Mesenteric fat pad (tissue), 1 donor: ENCODE measurements around the gene HSFX2. TPM values are rescaled to one million over a fixed set of nuclear protein-coding genes. Genes with fewer than 3 reads are reported as not detected.
"Not testable (repeated sequence)": the region's sequence is repeated elsewhere in the genome, so short reads cannot be mapped to it uniquely, and the experiment has no call there.

Source experiments
- DNase-seq: peaks from one replicate; pipeline ENCODE4 v3.0.0-alpha.2; 2020; ENCODE audit warnings: low spot score
- total RNA-seq: library from RNA; stranded (reverse); fragmentation: NEBNext Ultra II Directional; extraction: Animal tissue kit (Norgen Biotek cat#: 25700); gene quantifications from one replicate; pipeline ENCODE4 v1.2.1, GENCODE V29; 2021
- donor health status: DM: yes; HTN: yes; CAD: no.

The HSFX2 gene
- total RNA-seq, 1 donor from 2014 or later = not detected

- DNase-seq = not testable (repeated sequence)
Measured at GRCh38 chrX:149595943-149596342, 829 bp upstream of the HSFX2 start.

DNA sequence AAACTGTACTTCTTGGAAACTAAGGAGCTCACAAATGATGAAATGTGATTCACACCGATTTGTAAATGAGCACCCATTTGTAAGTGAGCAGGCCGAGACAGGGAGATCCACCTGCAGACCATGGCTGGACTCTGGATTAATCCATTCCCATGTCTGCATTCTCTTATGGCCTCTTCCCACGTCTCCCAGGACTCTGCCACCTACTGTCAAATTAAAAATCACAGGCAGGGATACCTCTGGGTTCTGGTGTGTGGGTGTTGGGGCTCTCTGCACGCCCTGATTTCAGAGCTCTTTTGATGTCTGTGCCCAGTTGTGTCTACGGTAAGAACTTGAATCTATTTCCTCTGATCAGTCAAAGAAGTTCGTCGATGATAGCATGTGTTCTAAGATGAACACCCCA, 4.1 kb downstream of the HSFX2 start:
- not testable (repeated sequence) for DNase-seq

GRCh38 chrX:149587359-149587758, 7.8 kb downstream of the HSFX2 start, which contains the start of gene MAGEA9B:
Gene MAGEA9B, minus strand, starts transcription at chrX:149587459. Its CDS starts 4,280 bp downstream, at chrX:149583179.
- not testable (repeated sequence) for DNase-seq

- not testable (repeated sequence) for DNase-seq
Measured at GRCh38 chrX:149585631-149586030, 9.5 kb downstream of the HSFX2 start.

GRCh38 chrX:149573456-149573855, 21.7 kb downstream of the HSFX2 start:
- DNase-seq = not testable (repeated sequence)

DNA sequence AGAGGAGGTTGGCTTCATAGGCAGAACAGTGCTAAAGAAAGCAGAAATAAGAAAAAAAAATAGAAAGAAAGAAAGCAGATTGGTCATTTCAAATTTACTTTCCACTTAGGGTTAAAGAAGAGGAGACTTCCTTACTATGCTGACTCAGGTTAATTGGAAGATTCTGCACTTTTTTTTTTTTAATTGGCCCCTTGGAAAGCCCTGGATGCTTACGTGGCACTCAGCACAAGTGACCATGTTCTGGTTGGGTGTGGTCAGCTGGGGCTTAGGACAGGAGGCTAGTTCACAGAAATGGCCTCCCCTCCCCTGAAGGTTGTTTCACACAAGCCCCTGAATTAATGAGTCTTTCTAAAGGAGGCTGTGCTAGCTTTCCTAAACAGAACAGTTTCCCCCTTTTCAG, 22.4 kb downstream of the HSFX2 start:
- no peak for DNase-seq

DNA sequence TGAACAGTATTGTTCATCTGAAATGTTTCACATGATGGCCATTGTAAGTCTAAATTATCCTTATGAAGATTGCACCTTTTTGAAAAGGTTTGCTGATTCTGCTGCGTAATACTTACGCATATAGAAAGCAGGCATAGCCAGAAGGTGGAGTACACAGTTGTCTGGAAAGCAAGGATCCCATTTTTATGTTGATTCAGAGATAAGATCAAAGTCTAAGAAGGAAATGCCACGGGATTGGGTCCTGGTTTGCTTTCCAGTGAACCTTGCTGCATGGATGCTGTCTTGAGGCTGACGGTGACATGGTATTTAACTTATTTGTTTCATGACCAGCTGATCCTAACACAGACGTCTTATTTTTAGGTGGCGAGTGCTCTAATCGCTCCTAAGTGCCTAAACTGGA, 23.3 kb downstream of the HSFX2 start:
- DNase-seq = no peak

- no peak for DNase-seq
Measured at GRCh38 chrX:149570668-149571067, 24.4 kb downstream of the HSFX2 start.

- no peak for DNase-seq
Measured at GRCh38 chrX:149569770-149570169, 25.3 kb downstream of the HSFX2 start.

DNA sequence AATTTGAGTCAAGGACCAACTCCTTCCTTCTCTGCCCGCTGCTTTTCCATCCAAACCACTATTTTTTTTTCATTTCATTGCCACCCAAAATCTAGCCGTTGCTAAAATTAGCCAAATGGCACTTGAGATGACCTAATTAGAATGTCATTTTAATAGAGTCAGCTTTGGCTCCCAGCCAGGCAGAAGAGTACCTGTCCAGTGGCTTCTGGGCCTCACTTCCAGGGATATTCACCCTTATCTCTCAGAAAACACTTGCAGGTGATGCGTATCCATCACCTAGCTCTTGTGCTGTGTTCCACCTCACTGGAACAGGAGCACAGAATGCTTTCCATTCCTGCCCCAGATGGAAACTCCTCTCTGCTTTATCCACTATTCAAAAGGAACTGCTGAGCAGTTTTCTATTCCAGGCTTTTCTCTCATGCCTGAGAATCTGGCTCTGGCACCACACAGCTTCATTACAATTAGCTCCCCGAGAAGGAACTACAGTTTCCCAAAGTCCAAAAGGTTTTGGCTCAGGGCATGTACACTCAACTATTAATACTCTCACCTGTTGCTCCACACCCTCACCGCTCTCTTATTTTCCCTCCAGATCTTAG, 26.3 kb downstream of the HSFX2 start:
- no peak for DNase-seq

DNA sequence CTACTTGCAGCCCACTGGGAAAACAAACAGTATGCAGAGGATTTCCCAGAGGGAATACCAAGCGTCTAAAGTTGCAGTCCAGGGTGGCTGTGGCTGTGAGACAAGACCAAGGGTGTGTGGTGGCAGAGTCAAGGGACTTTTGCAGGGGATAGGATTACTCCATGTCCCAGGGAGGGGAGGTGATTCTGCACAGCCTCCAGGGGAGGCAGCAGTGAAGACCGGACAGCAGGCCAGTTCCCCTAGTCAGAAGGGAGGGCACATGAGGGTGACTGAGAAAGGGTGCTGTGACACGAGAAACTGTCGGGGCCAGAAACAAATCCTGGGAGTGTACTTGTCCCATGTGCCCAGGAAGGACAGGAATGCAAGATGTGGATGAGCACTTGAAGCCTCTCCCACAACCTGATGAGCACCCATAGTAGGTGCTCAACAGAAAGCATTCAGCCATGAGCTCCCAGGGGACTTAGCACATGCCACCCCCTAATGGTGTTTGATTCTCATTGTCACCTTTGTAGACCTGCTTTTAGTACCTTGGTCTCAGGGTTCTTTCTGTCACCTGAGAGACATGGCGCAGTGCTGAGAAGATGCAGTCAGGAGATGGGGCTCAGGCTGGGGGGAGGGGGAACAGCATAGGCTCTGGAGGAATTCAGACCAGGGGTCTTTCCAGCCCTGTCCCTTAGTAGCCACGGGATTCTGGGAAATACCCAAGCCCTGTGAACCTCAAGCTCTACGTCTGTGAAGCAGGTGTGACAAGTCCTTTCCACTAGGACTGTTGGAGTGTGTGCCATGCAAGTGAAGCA, 27.3 kb downstream of the HSFX2 start:
- no peak for DNase-seq

DNA sequence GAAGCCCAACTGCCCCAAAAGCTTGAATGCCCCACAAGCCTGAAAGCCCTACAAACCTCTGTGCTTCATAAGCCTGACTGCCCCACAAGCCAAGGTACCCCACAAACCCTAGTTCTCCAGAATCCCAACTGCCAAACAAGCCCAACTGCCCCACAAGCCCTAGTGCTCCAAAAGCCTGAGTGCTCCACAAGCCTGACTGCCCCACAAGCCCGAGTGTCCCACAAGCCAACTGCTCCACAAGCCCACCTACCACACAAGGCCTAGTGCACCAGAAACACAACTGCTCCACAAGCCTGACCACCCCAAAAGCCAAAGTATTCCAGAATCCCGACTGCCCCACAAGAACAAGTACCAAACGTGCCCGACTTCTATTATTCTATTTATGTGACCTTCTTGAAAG, 31.8 kb downstream of the HSFX2 start:
- DNase-seq = no peak

GRCh38 chrX:149555251-149555650, 39.9 kb downstream of the HSFX2 start:
- DNase-seq = not testable (repeated sequence)

DNA sequence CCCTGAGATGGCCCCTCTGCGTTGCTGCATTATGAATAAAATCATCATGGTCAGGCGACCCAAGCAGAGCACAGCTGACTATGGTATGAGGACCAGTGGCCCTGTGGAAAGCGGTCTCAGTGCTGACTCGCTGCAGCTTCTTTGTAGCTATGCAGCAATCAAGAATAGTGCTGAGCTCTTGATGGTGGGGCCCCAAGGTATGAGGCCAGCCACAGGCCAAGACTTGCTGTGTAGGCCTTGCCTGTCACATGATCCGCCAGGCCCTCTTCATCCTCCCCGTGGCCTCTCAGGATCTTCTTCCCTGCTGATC, 43.2 kb downstream of the HSFX2 start:
- not testable (repeated sequence) for DNase-seq

DNA sequence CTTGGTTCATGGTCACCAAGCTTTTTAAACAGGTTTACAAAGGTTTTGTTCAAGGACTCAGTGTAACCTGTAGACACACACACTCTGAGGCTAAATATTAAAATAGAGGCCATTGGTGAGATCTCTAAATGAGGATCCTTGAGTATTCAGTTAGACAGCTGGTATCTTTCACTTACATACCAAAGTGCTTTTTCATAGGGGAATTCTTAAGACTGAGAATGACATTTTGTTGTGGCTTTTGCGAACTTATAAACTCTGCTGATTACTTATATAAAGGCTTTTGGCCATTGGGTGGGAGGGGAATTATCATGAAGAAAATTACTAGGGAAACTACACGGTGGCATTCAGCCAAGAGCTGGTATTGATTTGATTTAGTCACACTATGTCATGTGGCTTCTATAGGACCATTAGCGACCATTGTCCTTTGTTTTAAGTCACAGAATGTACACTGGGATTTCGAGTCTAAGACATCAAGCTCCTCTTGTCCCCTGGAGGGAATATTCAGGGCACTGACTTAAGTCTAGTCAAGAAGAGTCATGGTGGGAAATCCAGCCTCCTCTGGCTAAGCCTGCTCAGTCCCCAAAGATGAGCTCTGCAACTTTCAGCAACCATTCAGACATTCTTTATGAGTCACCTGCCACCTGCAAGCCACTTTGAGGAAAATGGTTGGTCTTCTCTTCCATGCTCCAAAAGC, 43.7 kb downstream of the HSFX2 start:
- DNase-seq = not testable (repeated sequence)

GRCh38 chrX:149550454-149550853, 44.7 kb downstream of the HSFX2 start:
- not testable (repeated sequence) for DNase-seq

- not testable (repeated sequence) for DNase-seq
Measured at GRCh38 chrX:149549701-149550100, 45.4 kb downstream of the HSFX2 start, which contains the start of gene HSFX3. Gene HSFX3, minus strand, starts transcription at chrX:149549924. Its CDS starts 72 bp downstream, at chrX:149549852.

GRCh38 chrX:149547782-149548181, 47.3 kb downstream of the HSFX2 start:
- not testable (repeated sequence) for DNase-seq

DNA sequence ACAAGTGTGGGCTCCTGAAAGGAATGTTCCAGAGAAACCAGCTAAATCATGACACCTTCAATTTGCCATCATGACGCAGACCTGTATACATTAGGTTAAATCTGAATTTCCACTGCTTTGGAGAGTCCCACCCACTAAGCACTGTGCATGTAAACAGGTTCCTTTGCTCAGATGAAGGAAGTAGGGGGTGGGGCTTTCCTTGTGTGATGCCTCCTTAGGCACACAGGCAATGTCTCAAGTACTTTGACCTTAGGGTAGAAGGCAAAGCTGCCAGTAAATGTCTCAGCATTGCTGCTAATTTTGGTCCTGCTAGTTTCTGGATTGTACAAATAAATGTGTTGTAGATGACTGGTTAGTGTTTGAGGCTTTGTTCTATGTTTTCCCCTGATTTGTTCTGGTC, 48.2 kb downstream of the HSFX2 start:
- DNase-seq = not testable (repeated sequence)

- not testable (repeated sequence) for DNase-seq
Measured at GRCh38 chrX:149545545-149546543, 49.3 kb downstream of the HSFX2 start.
